Measurements from ENCODE around the gene P2RY6. TPM values are rescaled to one million over a fixed set of nuclear protein-coding genes. Genes with fewer than 3 reads are reported as not detected.

The P2RY6 gene
- total RNA-seq, 1 experiment from 2014 or later, result not detected

GRCh38 chr11:73317373-73317772 is 45.2 kb downstream of the P2RY6 start:
- peaks cover 15% of the 10 kb centered on the region for H3K27me3 Mint-ChIP-seq (ENCODE audit: low read depth)
- Histone ChIP-seq H2AK5ac (ENCODE audit: insufficient read length, low read length) (no peak overlapping the region), H4K91ac (ENCODE audit: insufficient read length, low read depth, low read length) (no peak overlapping the region), H3K27ac (ENCODE audit: insufficient read length, low read depth, low read length) (no peak overlapping the region), H3K4me2 (ENCODE audit: insufficient read depth, insufficient read length, low read length) (no peak overlapping the region), H4K20me1 (ENCODE audit: control insufficient read depth, insufficient read depth, insufficient read length) (no peaks in the 10 kb centered on the region), H2BK15ac (ENCODE audit: low read depth, low read length) (no peak overlapping the region), H3K79me2 (ENCODE audit: insufficient read depth, low read length) (no peaks in the 10 kb centered on the region), H3K23ac (ENCODE audit: insufficient read length, low read depth, low read length) (no peak overlapping the region), H2BK12ac (ENCODE audit: insufficient read length, low read depth, low read length) (no peak overlapping the region), H3K79me1 (ENCODE audit: insufficient read depth, low read depth, low read length, poor library complexity, severe bottlenecking) (no peaks in the 10 kb centered on the region), H3K4me1 (ENCODE audit: insufficient read depth, low read length) (no peaks in the 10 kb centered on the region), H2BK20ac (ENCODE audit: low read depth, low read length, poor library complexity, severe bottlenecking) (no peak overlapping the region), H3K18ac (ENCODE audit: insufficient read length, low read depth, low read length) (no peak overlapping the region), H4K8ac (replicated peaks; ENCODE audit: insufficient read length, low read depth, low read length) (no peak overlapping the region), H2BK120ac (ENCODE audit: low read depth, low read length, poor library complexity, severe bottlenecking) (no peak overlapping the region), H4K5ac (ENCODE audit: insufficient read length, low read depth, low read length) (no peak overlapping the region), H3K23me2 (ENCODE audit: insufficient read length, low read depth, low read length, poor library complexity, severe bottlenecking) (no peaks in the 10 kb centered on the region), H3K4ac (ENCODE audit: low read depth, low read length) (no peak overlapping the region), H3K56ac (ENCODE audit: insufficient read length, low read depth, low read length) (no peak overlapping the region), H3K14ac (ENCODE audit: insufficient read depth, low read length) (no peak overlapping the region), H3K27me3 (ENCODE audit: insufficient read depth, low read length) (no peaks in the 10 kb centered on the region), H3K9ac (ENCODE audit: extremely low read depth, insufficient read length, low read length) (no peak overlapping the region), H2AFZ (ENCODE audit: low read length) (no peak overlapping the region), H3K9me3 (ENCODE audit: control insufficient read depth, low read depth, low read length) (no peaks in the 10 kb centered on the region), H3T11ph (ENCODE audit: low read length) (no peak overlapping the region), H2BK5ac (ENCODE audit: insufficient read length, low read length) (no peak overlapping the region)
- WGBS (ENCODE audit: extremely low coverage, insufficient read length, low lambda C conversion rate), result no CpG with 5 or more reads among the region's 4 CpGs
- no peak overlapping the region for H3K27ac Mint-ChIP-seq
- TF ChIP-seq CTCF (conservative IDR thresholded peaks at IDR 0.05), result no peak
- no peak overlapping the region for H3K4me3 Mint-ChIP-seq
- peaks cover 0 to 11% (median 2%) of the 10 kb centered on the region in 3 experiments; a peak in 3 of 7 replicates for H3K36me3 Mint-ChIP-seq (ENCODE audit: insufficient read depth in 1 of 3, low read depth in 3 of 3)
- H3K4me1 Mint-ChIP-seq, result peaks cover 25 to 45% of the 10 kb centered on the region in 2 experiments
- no peaks in the 10 kb centered on the region for H3K9me3 Mint-ChIP-seq
- no peak for DNase-seq

Data from H9 (cell line).